H9 (cell line): ENCODE results near the gene TMTC2. TPM values are rescaled to one million over a fixed set of nuclear protein-coding genes. Genes with fewer than 3 reads are reported as not detected.

Source experiments
- DNase-seq: peaks from one replicate; pipeline ENCODE4 v3.0.0-alpha.2; 2017
- H2AFZ ChIP-seq: one replicate; pipeline ENCODE4 v1.6.1; 2013; ENCODE audit warnings: mild to moderate bottlenecking, low read length, control low read depth, moderate library complexity
- H2AK5ac ChIP-seq: 2 replicates; pipeline ENCODE4 v1.6.1; 2013; ENCODE audit warnings: low read length, control low read depth, mixed read lengths; ENCODE audit not compliant: insufficient read length
- H2BK120ac ChIP-seq: one replicate; pipeline ENCODE4 v1.6.1; 2013; ENCODE audit warnings: low read depth, mild to moderate bottlenecking, low read length, control low read depth, inconsistent platforms; ENCODE audit not compliant: poor library complexity, severe bottlenecking
- H2BK12ac ChIP-seq: 2 replicates; pipeline ENCODE4 v1.6.1; 2013; ENCODE audit warnings: low read length, control low read depth, mixed read lengths, low read depth; ENCODE audit not compliant: insufficient read length
- H2BK15ac ChIP-seq: 2 replicates; pipeline ENCODE4 v1.6.1; 2013; ENCODE audit warnings: low read depth, low read length, control low read depth
- H2BK20ac ChIP-seq: one replicate; pipeline ENCODE4 v1.6.1; 2013; ENCODE audit warnings: low read depth, mild to moderate bottlenecking, low read length, control low read depth, inconsistent platforms; ENCODE audit not compliant: poor library complexity, severe bottlenecking
- H2BK5ac ChIP-seq: 2 replicates; pipeline ENCODE4 v1.6.1; 2013; ENCODE audit warnings: low read length, control low read depth, mixed read lengths; ENCODE audit not compliant: insufficient read length
- H3K14ac ChIP-seq: 2 replicates; pipeline ENCODE4 v1.6.1; 2013; ENCODE audit warnings: low read length, control low read depth; ENCODE audit not compliant: insufficient read depth
- H3K18ac ChIP-seq: 2 replicates; pipeline ENCODE4 v1.6.1; 2013; ENCODE audit warnings: low read depth, mild to moderate bottlenecking, mixed read lengths, low read length, control low read depth; ENCODE audit not compliant: insufficient read length
- H3K23ac ChIP-seq: 2 replicates; pipeline ENCODE4 v1.6.1; 2013; ENCODE audit warnings: low read length, control low read depth, mixed read lengths, low read depth; ENCODE audit not compliant: insufficient read length
- H3K23me2 ChIP-seq: 2 replicates; pipeline ENCODE4 v1.6.1; 2013; ENCODE audit warnings: low read depth, mild to moderate bottlenecking, mixed read lengths, low read length, control low read depth; ENCODE audit not compliant: insufficient read length, poor library complexity, severe bottlenecking
- H3K27ac ChIP-seq: 2 replicates; pipeline ENCODE4 v1.5.1; 2013; ENCODE audit warnings: low read length, control low read depth, mixed read lengths, low read depth; ENCODE audit not compliant: insufficient read length
- H3K27me3 ChIP-seq: 2 replicates; pipeline ENCODE4 v1.6.1; 2013; ENCODE audit warnings: low read length, control low read depth, inconsistent platforms; ENCODE audit not compliant: insufficient read depth
- H3K4ac ChIP-seq: 2 replicates; pipeline ENCODE4 v1.6.1; 2013; ENCODE audit warnings: low read depth, mild to moderate bottlenecking, control low read depth, inconsistent platforms, low read length, moderate library complexity
- H3K4me1 ChIP-seq: 2 replicates; pipeline ENCODE4 v1.6.1; 2013; ENCODE audit warnings: low read length, control low read depth, inconsistent platforms; ENCODE audit not compliant: insufficient read depth
- H3K4me2 ChIP-seq: 2 replicates; pipeline ENCODE4 v1.6.1; 2013; ENCODE audit warnings: low read length, control low read depth, mixed read lengths; ENCODE audit not compliant: insufficient read length, insufficient read depth
- H3K56ac ChIP-seq: 2 replicates; pipeline ENCODE4 v1.6.1; 2013; ENCODE audit warnings: low read depth, mild to moderate bottlenecking, mixed read lengths, low read length, control low read depth; ENCODE audit not compliant: insufficient read length
- H3K79me1 ChIP-seq: 2 replicates; pipeline ENCODE4 v1.6.1; 2013; ENCODE audit warnings: low read depth, mild to moderate bottlenecking, moderate library complexity, low read length, control low read depth, inconsistent platforms; ENCODE audit not compliant: insufficient read depth, poor library complexity, severe bottlenecking
- H3K79me2 ChIP-seq: 2 replicates; pipeline ENCODE4 v1.6.1; 2013; ENCODE audit warnings: low read length, control low read depth, inconsistent platforms; ENCODE audit not compliant: insufficient read depth
- H3K9ac ChIP-seq: 2 replicates; pipeline ENCODE4 v1.6.1; 2013; ENCODE audit warnings: low read length, control low read depth, mixed read lengths; ENCODE audit not compliant: insufficient read length; ENCODE audit errors: extremely low read depth
- H3K9me3 ChIP-seq: one replicate; pipeline ENCODE4 v1.6.1; 2013; ENCODE audit warnings: low read depth, low read length, inconsistent platforms; ENCODE audit not compliant: control insufficient read depth
- H3T11ph ChIP-seq: one replicate; pipeline ENCODE4 v1.6.1; 2013; ENCODE audit warnings: mild to moderate bottlenecking, low read length, control low read depth, inconsistent platforms
- H4K20me1 ChIP-seq: one replicate; pipeline ENCODE4 v1.6.1; 2013; ENCODE audit not compliant: control insufficient read depth, insufficient read length, insufficient read depth
- H4K5ac ChIP-seq: 2 replicates; pipeline ENCODE4 v1.6.1; 2013; ENCODE audit warnings: low read depth, mild to moderate bottlenecking, mixed read lengths, low read length, control low read depth; ENCODE audit not compliant: insufficient read length
- H4K8ac ChIP-seq: replicated peaks from 2 replicates; pipeline ENCODE4 v1.6.1; 2013; ENCODE audit warnings: low read length, control low read depth, mixed read lengths, low read depth; ENCODE audit not compliant: insufficient read length
- H4K91ac ChIP-seq: 2 replicates; pipeline ENCODE4 v1.6.1; 2013; ENCODE audit warnings: low read depth, mild to moderate bottlenecking, moderate library complexity, mixed read lengths, low read length, control low read depth; ENCODE audit not compliant: insufficient read length
- H3K27ac Mint-ChIP-seq, 3 experiments: 2 replicates in 2 of 3; 3 replicates in 1 of 3; pipeline ENCODE4 v1.8.0; 2020 to 2021; ENCODE audit warnings: mixed read lengths in 3 of 3, mild to moderate bottlenecking in 1 of 3, moderate library complexity in 1 of 3
- H3K27me3 Mint-ChIP-seq: 2 replicates; pipeline ENCODE4 v1.8.0; 2021; ENCODE audit warnings: low read depth, mild to moderate bottlenecking, moderate library complexity, mixed read lengths
- H3K36me3 Mint-ChIP-seq, 3 experiments: 2 replicates in 2 of 3; 3 replicates in 1 of 3; pipeline ENCODE4 v1.8.0; 2020 to 2021; ENCODE audit warnings: low read depth in 3 of 3, mixed read lengths in 3 of 3; ENCODE audit not compliant: insufficient read depth in 1 of 3
- H3K4me1 Mint-ChIP-seq, 2 experiments: 2 replicates each; pipeline ENCODE4 v1.8.0; 2020; ENCODE audit warnings: mixed read lengths in 2 of 2
- H3K4me3 Mint-ChIP-seq, 2 experiments: 2 replicates in 1 of 2; 3 replicates in 1 of 2; pipeline ENCODE4 v1.8.0; 2020 to 2021; ENCODE audit warnings: mild to moderate bottlenecking in 2 of 2, mixed read lengths in 2 of 2, moderate library complexity in 1 of 2
- H3K9me3 Mint-ChIP-seq, 2 experiments: 2 replicates in 1 of 2; 3 replicates in 1 of 2; pipeline ENCODE4 v1.8.0; 2020; ENCODE audit warnings: mild to moderate bottlenecking in 2 of 2, mixed read lengths in 2 of 2, moderate library complexity in 1 of 2
- CTCF ChIP-seq: fragments of 200-600 bp; sonication (generic); conservative IDR thresholded peaks from 3 replicates; pipeline ENCODE4 v1.8.0; 2021; ENCODE audit warnings: antibody characterized with exemption, mild to moderate bottlenecking
- WGBS: extraction: QIAGEN DNeasy Blood & Tissue Kit; methylation state at CpG from one replicate; pipeline ENCODE4 v1.1.7; 2013; ENCODE audit warnings: missing lambda C conversion rate, low lambda C conversion rate, mixed read lengths; ENCODE audit not compliant: insufficient read length; ENCODE audit errors: extremely low coverage; 5-methylcytosine and 5-hydroxymethylcytosine counted together
- total RNA-seq: library from RNA; stranded (reverse); gene quantifications from 2 replicates; pipeline ENCODE4 v1.2.1, GENCODE V29; 2021

The TMTC2 gene
- total RNA-seq, 1 experiment from 2014 or later, result 3.1 TPM

GRCh38 chr12:83136411-83136810 is 449.7 kb downstream of the TMTC2 start:
- Histone ChIP-seq H2AK5ac (no peak overlapping the region), H3K9me3 (no peaks in the 10 kb centered on the region), H3K14ac (no peak overlapping the region), H3K23me2 (no peaks in the 10 kb centered on the region), H2AFZ (no peak overlapping the region), H2BK5ac (no peak overlapping the region), H3K4me2 (no peak overlapping the region), H3T11ph (no peak overlapping the region), H3K4ac (no peak overlapping the region), H4K20me1 (no peaks in the 10 kb centered on the region), H3K9ac (no peak overlapping the region), H3K18ac (no peak overlapping the region), H3K27me3 (no peaks in the 10 kb centered on the region), H2BK12ac (no peak overlapping the region), H3K27ac (no peak overlapping the region), H2BK15ac (no peak overlapping the region), H3K4me1 (no peaks in the 10 kb centered on the region; the same call in 1 of the 2 replicates), H3K56ac (no peak overlapping the region), H3K23ac (no peak overlapping the region), H3K79me1 (no peaks in the 10 kb centered on the region), H4K8ac (no peak overlapping the region), H2BK20ac (no peak overlapping the region), H4K91ac (no peak overlapping the region), H4K5ac (no peak overlapping the region), H2BK120ac (no peak overlapping the region), H3K79me2 (no peaks in the 10 kb centered on the region)
- no peak for DNase-seq
- Mint-ChIP-seq H3K36me3 (peaks cover 12 to 28% (median 13%) of the 10 kb centered on the region in 3 experiments), H3K27ac (peak overlapping the region in 2 of 3 experiments; percentile 4 to 59; a peak in 3 of 7 replicates), H3K9me3 (peaks cover 19 to 21% of the 10 kb centered on the region in 2 experiments), H3K27me3 (peaks cover 1% of the 10 kb centered on the region; the same call in 1 of the 2 replicates), H3K4me1 (peaks cover 10 to 11% of the 10 kb centered on the region in 2 experiments; a peak in 3 of 4 replicates), H3K4me3 (no peak overlapping the region)
- WGBS, result no CpG with 5 or more reads among the region's 1 CpG
- TF ChIP-seq CTCF, result no peak
